Measurements from ENCODE around the gene SEZ6.
A peak's percentile ranks its signal among the peaks of the same experiment; 100 is the strongest.

SEZ6 gene

GRCh38 chr17:29045734-29046472 is 40.1 kb upstream of the SEZ6 start:
- Histone ChIP-seq H3K4me3 (ENCODE audit: low read depth in 1 of 5, low read length in 5 of 5) (no peak overlapping the region), H3K36me3 (ENCODE audit: control insufficient read depth in 5 of 5, insufficient read depth in 5 of 5, low read length in 5 of 5) (no peaks in the 10 kb centered on the region), H3K4me1 (ENCODE audit: control insufficient read depth in 5 of 5, insufficient read depth in 5 of 5, low read length in 5 of 5) (peaks cover 3 to 42% (median 22%) of the 10 kb centered on the region in 5 donors), H3K27ac (ENCODE audit: low read depth, low read length) (no peak overlapping the region), H3K9me3 (ENCODE audit: control insufficient read depth in 5 of 5, low read length in 5 of 5) (no peaks in the 10 kb centered on the region), H3K9ac (ENCODE audit: low read length in 5 of 5) (no peak overlapping the region), H3K27me3 (ENCODE audit: control insufficient read depth in 5 of 5, insufficient read depth in 4 of 5, low read length in 5 of 5) (peaks cover 0 to 13% (median 0%) of the 10 kb centered on the region in 5 donors)

DNA sequence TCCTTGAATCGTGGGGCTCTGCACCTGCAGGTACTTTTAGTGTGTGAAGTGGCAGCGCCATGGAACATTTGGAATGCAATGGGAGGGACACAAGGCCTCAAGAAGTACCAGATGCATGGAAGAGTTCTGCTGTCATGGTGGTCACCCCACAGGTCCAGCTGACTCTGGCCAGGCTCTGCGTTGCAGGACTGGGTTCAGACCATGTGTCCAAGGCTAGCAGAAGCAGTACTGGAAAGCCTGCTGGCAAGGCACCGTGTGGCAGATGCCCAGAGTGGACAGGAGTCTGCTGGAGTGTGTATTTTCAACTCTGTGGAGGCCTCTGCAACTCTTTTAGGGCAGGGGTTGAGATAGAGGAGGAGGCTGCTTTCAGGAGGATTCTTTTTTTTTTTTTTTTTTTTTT is 39.2 kb upstream of the SEZ6 start:
- H3K9ac ChIP-seq (ENCODE audit: low read length in 5 of 5) = no peak overlapping the region
- H3K27ac ChIP-seq (ENCODE audit: low read depth, low read length) = no peak overlapping the region
- H3K36me3 ChIP-seq (ENCODE audit: control insufficient read depth in 5 of 5, insufficient read depth in 5 of 5, low read length in 5 of 5) = no peaks in the 10 kb centered on the region
- no peak overlapping the region for H3K4me3 ChIP-seq (ENCODE audit: low read depth in 1 of 5, low read length in 5 of 5)
- no peaks in the 10 kb centered on the region for H3K9me3 ChIP-seq (ENCODE audit: control insufficient read depth in 5 of 5, low read length in 5 of 5)
- H3K27me3 ChIP-seq (ENCODE audit: control insufficient read depth in 5 of 5, insufficient read depth in 4 of 5, low read length in 5 of 5) = peaks cover 0 to 13% (median 0%) of the 10 kb centered on the region in 5 donors
- peaks cover 3 to 42% (median 22%) of the 10 kb centered on the region in 5 donors for H3K4me1 ChIP-seq (ENCODE audit: control insufficient read depth in 5 of 5, insufficient read depth in 5 of 5, low read length in 5 of 5)

DNA sequence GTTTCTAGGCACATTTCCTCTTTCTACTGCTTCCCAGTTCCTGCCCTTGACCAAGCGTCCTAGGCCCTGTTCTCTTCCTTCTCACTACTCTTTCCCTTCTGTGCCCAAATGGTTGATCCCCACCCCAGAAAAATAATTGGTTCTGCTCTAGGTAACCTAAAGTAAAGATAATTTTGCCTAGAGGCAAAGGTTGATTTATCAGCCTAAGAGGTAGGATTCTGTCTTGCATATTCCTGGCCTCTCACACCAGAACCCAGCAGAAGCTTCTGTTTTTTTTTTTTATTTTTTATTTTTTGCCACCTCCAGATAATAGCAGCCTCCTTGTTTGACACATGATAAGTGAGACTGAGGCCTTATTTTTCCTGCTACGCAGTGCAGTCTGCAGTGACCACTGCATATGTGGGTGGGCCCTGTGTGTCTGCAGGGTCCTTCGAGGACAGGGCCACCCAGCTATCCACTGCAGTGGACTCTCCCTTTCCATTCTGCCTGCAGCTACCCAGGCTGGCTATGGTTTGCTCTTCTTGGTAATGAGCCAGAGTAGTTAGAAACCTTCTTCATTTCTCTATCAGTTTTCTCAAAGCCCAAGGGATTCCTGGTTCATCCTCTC is 37.8 kb upstream of the SEZ6 start:
- Histone ChIP-seq H3K9ac (ENCODE audit: low read length in 5 of 5) (no peak overlapping the region), H3K36me3 (ENCODE audit: control insufficient read depth in 5 of 5, insufficient read depth in 5 of 5, low read length in 5 of 5) (no peaks in the 10 kb centered on the region)

DNA sequence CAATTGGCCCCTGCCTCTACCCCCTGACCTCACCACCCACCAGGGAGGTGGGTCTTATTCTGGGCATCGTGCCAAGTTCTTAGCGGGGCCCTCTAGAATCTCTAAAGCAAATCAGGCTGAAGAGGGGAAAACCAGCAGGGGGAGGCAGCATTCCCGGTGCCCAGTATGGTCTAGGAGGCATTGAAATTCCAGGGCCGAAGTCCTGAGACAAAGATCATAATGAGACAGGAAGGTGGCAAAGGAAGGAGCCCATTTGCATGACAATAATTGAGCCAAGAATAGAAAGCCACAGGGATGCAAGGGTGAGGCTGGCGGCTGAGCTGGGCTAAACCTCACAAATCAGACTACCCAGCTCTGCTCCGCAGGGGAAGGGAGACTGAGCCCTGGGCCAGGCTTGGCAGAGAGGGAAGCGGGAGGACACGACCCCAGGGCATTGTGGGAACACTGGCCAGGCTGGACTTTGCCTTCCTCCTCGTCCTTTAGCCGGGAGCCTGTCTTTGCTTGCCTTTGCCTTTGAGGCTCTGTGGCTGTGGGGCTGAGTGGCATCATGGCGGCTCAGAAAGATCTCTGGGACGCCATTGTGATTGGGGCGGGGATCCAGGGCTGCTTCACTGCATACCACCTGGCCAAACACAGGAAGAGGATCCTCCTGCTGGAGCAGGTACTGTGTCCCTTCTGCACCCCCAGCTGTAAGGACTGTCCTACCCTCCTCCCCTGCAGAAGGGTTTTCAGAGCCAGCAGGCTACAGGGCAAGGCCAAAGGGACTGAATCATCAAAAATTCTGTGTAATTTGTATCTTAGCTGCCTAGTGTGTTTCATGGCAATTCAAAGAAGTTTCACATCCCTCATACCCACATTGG is 37.1 kb upstream of the SEZ6 start, which contains the start of gene PIPOX:
Gene PIPOX, plus strand, starts transcription at position 463 of the 860 bp plus-strand sequence. Its CDS starts 85 bp downstream, at position 548.
- peaks cover 3 to 42% (median 22%) of the 10 kb centered on the region in 5 donors for H3K4me1 ChIP-seq (ENCODE audit: control insufficient read depth in 5 of 5, insufficient read depth in 5 of 5, low read length in 5 of 5)
- no peaks in the 10 kb centered on the region for H3K9me3 ChIP-seq (ENCODE audit: control insufficient read depth in 5 of 5, low read length in 5 of 5)
- H3K27me3 ChIP-seq (ENCODE audit: control insufficient read depth in 5 of 5, insufficient read depth in 4 of 5, low read length in 5 of 5) = peaks cover 2 to 15% (median 5%) of the 10 kb centered on the region in 5 donors
- no peak within 1 kb of the TSS for H3K27ac ChIP-seq (ENCODE audit: low read depth, low read length)
- peak within 1 kb of the TSS in 1 of 5 donors; percentile 24 for H3K9ac ChIP-seq (ENCODE audit: low read length in 5 of 5)
- H3K36me3 ChIP-seq (ENCODE audit: control insufficient read depth in 5 of 5, insufficient read depth in 5 of 5, low read length in 5 of 5) = no peaks in the 10 kb centered on the region
- peak within 1 kb of the TSS in 3 of 5 donors; percentile 23 to 32 (median 24) for H3K4me3 ChIP-seq (ENCODE audit: low read depth in 1 of 5, low read length in 5 of 5)

More for the DNA sequence above, 37.8 kb upstream of the SEZ6 start:
- H3K27ac ChIP-seq (ENCODE audit: low read depth, low read length) = no peak overlapping the region
- no peaks in the 10 kb centered on the region for H3K9me3 ChIP-seq (ENCODE audit: control insufficient read depth in 5 of 5, low read length in 5 of 5)
- peaks cover 0 to 10% (median 1%) of the 10 kb centered on the region in 5 donors for H3K27me3 ChIP-seq (ENCODE audit: control insufficient read depth in 5 of 5, insufficient read depth in 4 of 5, low read length in 5 of 5)
- no peak overlapping the region for H3K4me3 ChIP-seq (ENCODE audit: low read depth in 1 of 5, low read length in 5 of 5)
- H3K4me1 ChIP-seq (ENCODE audit: control insufficient read depth in 5 of 5, insufficient read depth in 5 of 5, low read length in 5 of 5) = peaks cover 3 to 42% (median 22%) of the 10 kb centered on the region in 5 donors

- Histone ChIP-seq H3K4me3 (ENCODE audit: low read depth in 1 of 5, low read length in 5 of 5) (peak overlapping the region in 3 of 5 donors; percentile 23 to 32 (median 24)), H3K9me3 (ENCODE audit: control insufficient read depth in 5 of 5, low read length in 5 of 5) (no peaks in the 10 kb centered on the region), H3K27me3 (ENCODE audit: control insufficient read depth in 5 of 5, insufficient read depth in 4 of 5, low read length in 5 of 5) (peaks cover 5 to 22% (median 8%) of the 10 kb centered on the region in 5 donors), H3K4me1 (ENCODE audit: control insufficient read depth in 5 of 5, insufficient read depth in 5 of 5, low read length in 5 of 5) (peaks cover 3 to 42% (median 22%) of the 10 kb centered on the region in 5 donors), H3K27ac (ENCODE audit: low read depth, low read length) (no peak overlapping the region), H3K36me3 (ENCODE audit: control insufficient read depth in 5 of 5, insufficient read depth in 5 of 5, low read length in 5 of 5) (no peaks in the 10 kb centered on the region), H3K9ac (ENCODE audit: low read length in 5 of 5) (no peak overlapping the region)
Measured at GRCh38 chr17:29042026-29042678, 36.3 kb upstream of the SEZ6 start.

DNA sequence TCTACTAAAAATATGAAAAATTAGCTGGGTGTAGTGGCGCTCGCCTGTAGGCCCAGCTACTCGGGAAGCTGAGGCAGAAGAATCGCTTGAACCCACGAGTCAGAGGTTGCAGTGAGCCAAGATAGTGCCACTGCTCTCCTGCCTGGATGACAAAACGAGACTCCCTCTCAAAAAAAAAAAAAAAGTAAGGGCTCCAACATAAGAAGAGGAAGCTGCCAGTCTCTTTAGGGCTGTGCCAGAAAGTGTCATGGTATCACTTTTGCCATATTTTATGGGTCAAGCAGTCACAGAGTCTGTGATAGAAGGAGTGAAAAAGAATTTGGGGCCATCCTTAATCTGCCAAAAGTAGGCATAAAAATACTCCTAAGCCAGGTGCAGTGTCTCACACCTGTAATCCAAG is 35.7 kb upstream of the SEZ6 start:
- Histone ChIP-seq H3K27ac (ENCODE audit: low read depth, low read length) (no peak overlapping the region), H3K27me3 (ENCODE audit: control insufficient read depth in 5 of 5, insufficient read depth in 4 of 5, low read length in 5 of 5) (peaks cover 5 to 24% (median 8%) of the 10 kb centered on the region in 5 donors), H3K4me3 (ENCODE audit: low read depth in 1 of 5, low read length in 5 of 5) (no peak overlapping the region), H3K9ac (ENCODE audit: low read length in 5 of 5) (no peak overlapping the region), H3K9me3 (ENCODE audit: control insufficient read depth in 5 of 5, low read length in 5 of 5) (no peaks in the 10 kb centered on the region), H3K36me3 (ENCODE audit: control insufficient read depth in 5 of 5, insufficient read depth in 5 of 5, low read length in 5 of 5) (no peaks in the 10 kb centered on the region), H3K4me1 (ENCODE audit: control insufficient read depth in 5 of 5, insufficient read depth in 5 of 5, low read length in 5 of 5) (peaks cover 3 to 40% (median 22%) of the 10 kb centered on the region in 5 donors)

DNA sequence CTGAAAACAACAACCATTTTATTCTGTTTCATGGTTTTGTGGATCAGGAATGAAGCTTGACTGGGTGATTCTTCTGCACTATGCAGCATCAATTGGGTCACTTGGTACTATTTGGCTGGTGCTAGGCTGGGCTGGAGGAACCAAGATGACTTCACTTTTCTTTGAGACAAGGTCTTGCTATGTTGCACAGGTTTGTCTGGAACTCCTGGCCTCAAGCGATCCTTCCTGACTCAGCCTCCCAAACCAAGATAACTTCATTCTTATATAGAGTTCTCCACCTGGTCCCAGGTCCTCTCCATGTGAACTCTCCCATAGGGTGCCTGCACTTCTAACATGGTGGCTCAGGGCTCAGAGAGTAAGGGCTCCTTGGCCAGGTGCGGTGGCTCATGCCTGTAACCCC is 35.3 kb upstream of the SEZ6 start:
- H3K27ac ChIP-seq (ENCODE audit: low read depth, low read length) = no peak overlapping the region
- H3K36me3 ChIP-seq (ENCODE audit: control insufficient read depth in 5 of 5, insufficient read depth in 5 of 5, low read length in 5 of 5) = no peaks in the 10 kb centered on the region
- H3K27me3 ChIP-seq (ENCODE audit: control insufficient read depth in 5 of 5, insufficient read depth in 4 of 5, low read length in 5 of 5) = peaks cover 5 to 22% (median 8%) of the 10 kb centered on the region in 5 donors
- H3K9ac ChIP-seq (ENCODE audit: low read length in 5 of 5) = no peak overlapping the region
- H3K9me3 ChIP-seq (ENCODE audit: control insufficient read depth in 5 of 5, low read length in 5 of 5) = no peaks in the 10 kb centered on the region
- peaks cover 1 to 35% (median 18%) of the 10 kb centered on the region in 5 donors for H3K4me1 ChIP-seq (ENCODE audit: control insufficient read depth in 5 of 5, insufficient read depth in 5 of 5, low read length in 5 of 5)
- no peak overlapping the region for H3K4me3 ChIP-seq (ENCODE audit: low read depth in 1 of 5, low read length in 5 of 5)

GRCh38 chr17:29039764-29040598 is 34.1 kb upstream of the SEZ6 start:
- Histone ChIP-seq H3K4me1 (ENCODE audit: control insufficient read depth in 5 of 5, insufficient read depth in 5 of 5, low read length in 5 of 5) (peaks cover 1 to 28% (median 12%) of the 10 kb centered on the region in 5 donors), H3K9ac (ENCODE audit: low read length in 5 of 5) (no peak overlapping the region), H3K9me3 (ENCODE audit: control insufficient read depth in 5 of 5, low read length in 5 of 5) (peaks cover 1 to 9% (median 5%) of the 10 kb centered on the region in 5 donors), H3K36me3 (ENCODE audit: control insufficient read depth in 5 of 5, insufficient read depth in 5 of 5, low read length in 5 of 5) (no peaks in the 10 kb centered on the region), H3K4me3 (ENCODE audit: low read depth in 1 of 5, low read length in 5 of 5) (no peak overlapping the region), H3K27me3 (ENCODE audit: control insufficient read depth in 5 of 5, insufficient read depth in 4 of 5, low read length in 5 of 5) (peaks cover 5 to 24% (median 8%) of the 10 kb centered on the region in 5 donors), H3K27ac (ENCODE audit: low read depth, low read length) (no peak overlapping the region)
